Spinal cord (tissue), 10 donors: Measurements from ENCODE around the gene PM20D1. TPM values are rescaled to one million over a fixed set of nuclear protein-coding genes. Genes with fewer than 3 reads are reported as not detected.
"Not testable (repeated sequence)": the region's sequence is repeated elsewhere in the genome, so short reads cannot be mapped to it uniquely, and the experiment has no call there.

ENCODE experiments used
- DNase-seq, 6 donors: peaks; one replicate each; pipeline versions ENCODE4 v3.0.0 to v3.0.0-alpha.2; 2013 to 2015; ENCODE audit warnings: low spot score in 6 of 6, low read depth in 4 of 6
- H3K27ac ChIP-seq: one replicate; pipeline ENCODE4 v1.5.1; 2013; ENCODE audit warnings: low read depth, low read length, control low read depth
- H3K27me3 ChIP-seq: one replicate; pipeline ENCODE4 v1.6.1; 2013; ENCODE audit warnings: low read length; ENCODE audit not compliant: control insufficient read depth, insufficient read depth
- H3K36me3 ChIP-seq: one replicate; pipeline ENCODE4 v1.6.1; 2013; ENCODE audit warnings: low read length; ENCODE audit not compliant: control insufficient read depth, insufficient read depth
- H3K4me1 ChIP-seq: one replicate; pipeline ENCODE4 v1.6.1; 2013; ENCODE audit warnings: low read length; ENCODE audit not compliant: control insufficient read depth, insufficient read depth
- H3K4me3 ChIP-seq: one replicate; pipeline ENCODE4 v1.5.1; 2013; ENCODE audit warnings: low read depth, low read length, control low read depth
- H3K9me3 ChIP-seq: one replicate; pipeline ENCODE4 v1.6.1; 2013; ENCODE audit warnings: low read length; ENCODE audit not compliant: control insufficient read depth, insufficient read depth
- WGBS: methylation state at CpG from one replicate; pipeline ENCODE4 v1.1.5; 2013; ENCODE audit warnings: missing lambda C conversion rate; ENCODE audit not compliant: insufficient coverage; 5-methylcytosine and 5-hydroxymethylcytosine counted together
- polyA plus RNA-seq, 2 donors: library from polyadenylated mRNA; unstranded; fragments of 120-200 nt; gene quantifications; one replicate each; pipeline ENCODE4 v1.2.1, GENCODE V29; 2013; ENCODE audit not compliant: insufficient read length in 2 of 2
- total RNA-seq, 2 donors: library from RNA; depleted of rRNA in 1 of 2; stranded (reverse); fragments of 120-200 nt in 1 of 2; fragments of >200 nt in 1 of 2; gene quantifications; one replicate each; pipeline versions ENCODE4 v1.2.3 to v1.2.4, GENCODE V29; 2013 to 2014
- donor health status: healthy.

PM20D1 gene
- total and polyA plus RNA-seq, 4 donors, result 0.68 to 0.99 (median 0.69) TPM; not detected in 1

- Histone ChIP-seq H3K4me1 (no peaks in the 10 kb centered on the region), H3K4me3 (no peak overlapping the region), H3K36me3 (no peaks in the 10 kb centered on the region), H3K27ac (no peak overlapping the region), H3K9me3 (no peaks in the 10 kb centered on the region), H3K27me3 (no peaks in the 10 kb centered on the region)
- no peak for DNase-seq
Measured at GRCh38 chr1:205880923-205881322, 31.0 kb upstream of the PM20D1 start.

- WGBS, result 100% methylated on average over 1 of the region's 1 CpG
- H3K4me1 ChIP-seq, result no peaks in the 10 kb centered on the region
Measured at GRCh38 chr1:205879974-205880373, 30.0 kb upstream of the PM20D1 start.

GRCh38 chr1:205878026-205878425 is 28.1 kb upstream of the PM20D1 start:
- H3K4me1 ChIP-seq, result no peaks in the 10 kb centered on the region
- H3K27ac ChIP-seq, result no peak overlapping the region
- H3K4me3 ChIP-seq, result no peak overlapping the region
- no peak for DNase-seq
- H3K27me3 ChIP-seq, result no peaks in the 10 kb centered on the region
- H3K36me3 ChIP-seq, result no peaks in the 10 kb centered on the region
- H3K9me3 ChIP-seq, result no peaks in the 10 kb centered on the region

More at GRCh38 chr1:205879974-205880373, 30.0 kb upstream of the PM20D1 start:
- H3K36me3 ChIP-seq, result no peaks in the 10 kb centered on the region
- no peaks in the 10 kb centered on the region for H3K27me3 ChIP-seq
- H3K4me3 ChIP-seq, result no peak overlapping the region
- H3K9me3 ChIP-seq, result no peaks in the 10 kb centered on the region
- DNase-seq, result no peak
- no peak overlapping the region for H3K27ac ChIP-seq

GRCh38 chr1:205873148-205873547 is 23.2 kb upstream of the PM20D1 start:
- not testable (repeated sequence) for DNase-seq, H3K9me3 ChIP-seq, H3K36me3 ChIP-seq, H3K4me1 ChIP-seq, H3K4me3 ChIP-seq, H3K27ac ChIP-seq, H3K27me3 ChIP-seq

GRCh38 chr1:205870236-205870635 is 20.3 kb upstream of the PM20D1 start:
- DNase-seq, result no peak
- Histone ChIP-seq H3K36me3 (no peaks in the 10 kb centered on the region), H3K4me1 (no peaks in the 10 kb centered on the region), H3K27me3 (no peaks in the 10 kb centered on the region), H3K27ac (no peak overlapping the region), H3K4me3 (no peak overlapping the region), H3K9me3 (no peaks in the 10 kb centered on the region)
- WGBS, result 100% methylated on average over 1 of the region's 2 CpGs

GRCh38 chr1:205861540-205861939 is 11.6 kb upstream of the PM20D1 start:
- WGBS, result no CpG with 5 or more reads among the region's 2 CpGs
- peaks cover 3% of the 10 kb centered on the region for H3K4me1 ChIP-seq
- H3K9me3 ChIP-seq, result peaks cover 3% of the 10 kb centered on the region
- H3K36me3 ChIP-seq, result no peaks in the 10 kb centered on the region
- no peak overlapping the region for H3K4me3 ChIP-seq
- H3K27ac ChIP-seq, result no peak overlapping the region
- DNase-seq, result no peak
- H3K27me3 ChIP-seq, result no peaks in the 10 kb centered on the region

- Histone ChIP-seq H3K27ac (no peak overlapping the region), H3K9me3 (peaks cover 3% of the 10 kb centered on the region), H3K4me3 (no peak overlapping the region), H3K27me3 (no peaks in the 10 kb centered on the region), H3K36me3 (no peaks in the 10 kb centered on the region), H3K4me1 (peaks cover 3% of the 10 kb centered on the region)
- WGBS, result 68% methylated on average over 3 of the region's 6 CpGs
- no peak for DNase-seq
Measured at GRCh38 chr1:205858141-205858961, 8.4 kb upstream of the PM20D1 start.

GRCh38 chr1:205857501-205857900 is 7.6 kb upstream of the PM20D1 start:
- H3K9me3 ChIP-seq, H3K27ac ChIP-seq, H3K27me3 ChIP-seq, H3K36me3 ChIP-seq, H3K4me1 ChIP-seq, H3K4me3 ChIP-seq, DNase-seq: not testable (repeated sequence)
- WGBS, result 88% methylated on average over 2 of the region's 2 CpGs

GRCh38 chr1:205856433-205856832 is 6.5 kb upstream of the PM20D1 start:
- no peak overlapping the region for H3K27ac ChIP-seq
- DNase-seq, result no peak
- no peak overlapping the region for H3K4me3 ChIP-seq
- H3K27me3 ChIP-seq, result no peaks in the 10 kb centered on the region
- H3K36me3 ChIP-seq, result no peaks in the 10 kb centered on the region
- peaks cover 3% of the 10 kb centered on the region for H3K4me1 ChIP-seq
- peaks cover 2% of the 10 kb centered on the region for H3K9me3 ChIP-seq

GRCh38 chr1:205852969-205853368 is 3.0 kb upstream of the PM20D1 start:
- Histone ChIP-seq H3K4me3 (no peak overlapping the region), H3K36me3 (no peaks in the 10 kb centered on the region), H3K9me3 (no peaks in the 10 kb centered on the region), H3K27ac (no peak overlapping the region), H3K4me1 (peaks cover 6% of the 10 kb centered on the region), H3K27me3 (no peaks in the 10 kb centered on the region)
- no peak for DNase-seq
